H54 (cell line): ENCODE results near the gene BCKDHB.

Source experiments
- DNase-seq: peaks from one replicate; pipeline ENCODE4 v3.0.0; 2011; ENCODE audit warnings: low spot score, mixed read lengths; ENCODE audit not compliant: insufficient read length
- FAIRE-seq: peaks from 3 replicates; lab custom pipeline; 2011; peaks lifted over from hg19 to GRCh38; lab: Jason Lieb, UNC
- POLR2A ChIP-seq: IDR thresholded peaks from 2 replicates; pipeline ENCODE4 v1.6.1; 2011; ENCODE audit warnings: low read depth, mild to moderate bottlenecking, low read length

BCKDHB gene

DNA sequence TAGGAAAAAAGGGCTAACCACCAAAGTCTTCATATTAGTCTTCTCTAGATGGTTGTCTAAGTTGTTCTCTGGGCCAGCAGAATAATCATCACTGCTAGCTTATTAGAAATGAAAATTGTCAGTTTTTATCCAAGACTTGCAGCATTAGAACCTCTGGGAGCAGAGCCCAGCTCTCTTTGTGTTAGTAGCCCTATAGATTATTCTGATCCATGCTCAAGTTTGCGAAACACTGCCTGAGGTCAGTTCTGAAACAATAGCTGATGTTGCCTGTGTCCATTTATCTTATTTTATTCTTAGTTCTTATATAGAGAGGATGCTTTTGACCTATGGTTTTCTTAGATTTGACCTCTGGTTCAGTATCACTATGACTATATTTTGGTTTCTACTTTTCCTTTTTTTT lies 66.9 kb downstream of the BCKDHB start:
- FAIRE-seq = no peak
- no peak for TF ChIP-seq POLR2A

DNA sequence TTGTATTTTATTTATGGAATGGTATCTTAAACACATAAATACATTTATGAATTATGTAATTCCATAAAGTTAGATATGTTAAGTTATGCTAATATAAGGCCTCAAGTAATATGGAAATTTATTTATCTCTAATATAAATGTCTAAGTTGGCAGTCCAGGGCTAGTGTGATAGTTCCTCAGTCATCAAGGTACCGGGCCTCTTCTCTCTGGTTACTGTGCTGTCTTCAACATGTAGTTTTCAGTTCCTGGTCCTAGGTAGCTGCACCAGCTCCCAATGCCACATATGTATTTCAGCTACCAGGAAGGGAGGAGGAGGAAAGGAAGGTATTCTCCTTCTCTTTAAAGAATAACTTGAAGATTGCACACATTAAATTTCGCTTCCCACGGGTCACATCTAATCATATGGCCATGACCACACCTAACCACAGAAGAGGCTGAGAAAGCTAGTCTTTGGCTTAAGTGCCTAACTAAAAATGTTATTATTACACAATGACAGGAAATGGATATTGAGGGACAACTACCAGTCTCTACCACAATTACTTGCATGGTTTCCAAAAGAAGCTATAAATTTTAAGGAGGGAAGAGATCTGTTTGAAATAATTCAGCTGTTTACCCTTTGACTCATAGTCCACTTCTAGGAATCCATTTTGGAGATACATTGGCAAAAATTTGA lies 68.6 kb downstream of the BCKDHB start:
- no peak for TF ChIP-seq POLR2A
- FAIRE-seq (peak; percentile 79), DNase-seq (no peak)

More for the DNA sequence above, 66.9 kb downstream of the BCKDHB start:
- no peak for DNase-seq

DNA sequence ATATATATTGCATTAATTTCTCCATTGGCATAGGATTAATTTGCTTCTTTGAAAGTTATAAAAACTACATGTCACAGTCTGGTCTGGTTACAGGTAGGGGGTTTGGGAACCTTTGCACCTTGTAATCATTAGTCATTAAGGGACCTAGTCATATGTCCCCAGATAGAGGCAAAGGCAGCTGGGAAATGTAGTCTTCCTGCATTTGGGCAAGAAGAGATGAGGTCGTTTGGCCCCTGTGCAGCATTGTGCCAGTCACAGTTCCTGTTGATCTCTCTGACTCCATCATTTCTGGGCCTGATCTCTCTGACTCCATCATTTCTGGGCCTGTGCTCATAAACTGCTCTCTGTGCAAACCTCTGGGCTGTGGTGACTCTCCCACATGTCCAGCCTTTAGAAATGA lies 73.2 kb downstream of the BCKDHB start:
- DNase-seq (no peak), FAIRE-seq (peak; percentile 53)
- TF ChIP-seq POLR2A = no peak

DNA sequence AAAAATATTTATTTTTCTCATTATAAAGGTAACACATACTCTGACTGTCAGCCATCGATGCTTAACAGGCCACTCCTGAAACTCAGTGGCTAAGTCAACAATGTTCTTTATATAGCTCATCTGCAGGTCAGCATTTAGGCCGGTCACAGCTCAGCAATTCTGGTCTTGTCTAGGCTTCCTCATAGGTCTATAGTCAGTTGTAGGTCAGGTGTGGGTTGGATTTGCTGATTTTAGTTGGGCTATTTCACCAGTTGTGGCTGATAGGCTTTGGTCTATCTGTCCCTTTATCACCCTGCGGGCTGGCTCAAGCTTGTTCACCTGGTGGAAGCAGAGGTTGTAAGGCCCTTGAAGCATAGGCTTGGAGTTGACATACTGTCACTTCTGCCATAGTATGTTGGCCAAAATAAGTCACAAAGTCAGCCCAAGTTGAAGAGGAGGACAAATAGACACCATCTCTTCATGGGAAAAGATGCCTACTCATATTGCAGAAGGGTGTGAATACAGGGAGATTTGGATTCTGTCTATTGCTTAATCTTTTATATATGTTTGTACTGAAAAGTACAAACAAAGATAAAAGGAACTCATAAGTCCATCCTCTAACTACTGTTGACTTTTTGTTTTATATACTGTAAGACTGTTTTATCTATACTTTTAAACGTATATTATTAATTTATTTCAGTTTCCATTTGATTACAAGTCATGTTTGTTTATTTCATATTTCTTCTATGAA lies 75.0 kb downstream of the BCKDHB start:
- no peak for DNase-seq
- peak; percentile 91 for FAIRE-seq
- no peak for TF ChIP-seq POLR2A

DNA sequence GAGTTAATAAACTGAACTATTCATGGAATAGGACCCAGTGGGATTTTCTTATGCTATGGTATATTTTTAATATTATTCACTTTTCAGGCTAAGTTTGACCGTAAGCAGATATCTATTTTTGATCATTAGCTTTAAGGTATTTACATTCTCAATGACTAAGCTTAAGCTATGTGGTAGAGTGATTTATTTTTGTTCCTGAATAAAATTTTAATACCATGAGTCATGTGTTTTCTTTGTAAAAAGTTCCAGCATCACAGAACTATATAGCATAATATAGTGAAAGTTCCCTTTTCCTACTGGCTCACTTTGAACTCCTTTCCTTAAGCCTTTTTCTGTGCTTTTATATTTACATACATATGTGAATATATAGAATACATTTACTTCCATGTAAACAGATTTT lies 75.8 kb downstream of the BCKDHB start:
- DNase-seq (no peak), FAIRE-seq (peak; percentile 38)
- no peak for TF ChIP-seq POLR2A

DNA sequence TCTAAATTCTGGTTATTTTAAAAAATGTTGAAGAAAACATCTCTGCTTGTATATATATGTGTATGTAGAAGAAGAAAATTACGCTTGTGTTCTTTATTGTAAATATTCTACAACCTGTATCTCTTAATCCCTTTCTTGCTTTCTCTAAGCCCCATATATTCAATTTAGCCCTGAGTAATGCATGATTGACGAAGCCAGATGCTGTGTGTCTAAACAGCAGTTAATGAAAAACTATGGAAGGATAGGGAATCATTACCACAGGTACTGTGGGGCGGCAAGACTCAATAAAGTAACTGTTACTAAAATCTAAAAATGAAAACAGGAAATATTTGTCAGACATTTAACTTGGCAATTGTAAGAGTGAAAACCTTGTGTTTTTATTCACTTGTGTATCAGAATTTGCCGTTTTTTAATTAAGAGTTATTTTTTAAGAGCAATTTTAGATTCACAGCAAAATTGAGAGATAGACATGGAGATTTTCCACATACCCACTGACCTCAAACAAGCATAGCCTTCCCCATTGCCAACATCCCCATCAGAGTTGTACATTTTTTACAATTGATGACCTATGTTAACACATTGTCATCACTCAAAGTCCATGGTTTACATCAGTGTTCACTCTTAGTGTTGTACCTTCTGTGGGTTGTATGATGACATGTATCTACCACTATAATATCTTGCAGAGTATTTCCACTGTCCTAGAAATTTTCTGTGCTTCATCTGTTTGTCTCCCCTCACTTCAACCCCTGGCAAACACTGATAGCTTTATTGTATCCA lies 76.7 kb downstream of the BCKDHB start:
- no peak for FAIRE-seq
- TF ChIP-seq POLR2A = no peak
- DNase-seq = no peak

DNA sequence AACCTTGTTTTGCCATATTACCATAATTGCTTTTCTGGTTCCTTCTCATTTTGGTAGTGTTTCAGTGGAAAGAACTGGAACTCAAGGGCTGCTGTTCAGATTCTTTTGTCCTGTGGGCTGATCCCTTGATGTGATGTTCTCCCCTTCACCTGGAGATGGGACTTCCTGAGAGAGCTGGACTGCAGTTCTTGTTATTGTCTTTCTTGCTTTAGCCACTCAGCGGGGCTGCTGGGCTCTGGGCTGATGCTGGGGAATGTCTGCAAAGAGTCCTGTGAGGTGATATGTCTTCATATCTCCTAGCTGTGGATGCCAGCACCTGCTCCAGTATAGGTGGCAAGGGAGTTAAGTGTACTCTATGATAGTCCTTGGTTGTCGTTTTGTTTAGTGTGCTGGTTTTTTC lies 79.0 kb downstream of the BCKDHB start:
- FAIRE-seq = no peak
- no peak for DNase-seq
- no peak for TF ChIP-seq POLR2A

DNA sequence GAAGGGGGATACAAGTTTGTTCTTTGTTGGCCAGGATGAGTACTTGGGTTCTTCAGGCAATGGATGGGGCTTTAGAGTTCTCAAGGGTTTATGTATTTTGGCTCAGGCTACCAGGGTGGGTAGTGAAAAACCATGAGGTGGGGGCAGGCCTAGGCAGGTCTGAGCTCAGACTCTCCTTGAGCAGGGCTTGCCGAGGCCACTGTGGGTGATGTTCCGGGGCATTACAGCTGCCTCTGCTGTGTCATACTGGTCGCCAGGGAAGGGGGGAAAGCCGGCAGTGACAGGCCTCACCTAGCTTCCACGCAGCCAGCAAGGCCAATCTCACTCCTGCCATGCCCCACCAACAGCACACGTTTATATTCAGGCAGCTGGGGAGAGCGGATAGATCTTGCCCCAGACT lies 79.6 kb downstream of the BCKDHB start:
- DNase-seq = no peak
- FAIRE-seq = no peak
- no peak for TF ChIP-seq POLR2A

DNA sequence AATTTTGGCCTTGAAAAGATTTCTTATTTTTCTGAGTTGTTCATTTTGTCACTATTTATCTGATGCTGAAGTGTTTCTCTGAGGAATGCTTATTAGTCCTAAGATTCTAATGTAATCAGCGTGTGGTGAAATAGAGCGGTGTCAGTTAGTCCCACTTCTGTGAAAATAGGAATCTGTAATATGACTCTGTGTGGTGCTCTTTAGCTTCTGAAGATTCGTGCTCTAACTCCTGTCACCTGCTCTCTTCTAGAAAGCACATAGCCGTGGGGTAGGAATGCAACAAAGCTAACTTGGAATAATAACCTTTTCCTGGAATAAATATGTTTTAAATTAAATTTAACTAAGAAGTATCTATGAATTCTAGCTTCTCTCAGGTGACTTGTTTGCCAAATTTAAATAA lies 90.4 kb downstream of the BCKDHB start:
- FAIRE-seq (no peak), DNase-seq (no peak)

DNA sequence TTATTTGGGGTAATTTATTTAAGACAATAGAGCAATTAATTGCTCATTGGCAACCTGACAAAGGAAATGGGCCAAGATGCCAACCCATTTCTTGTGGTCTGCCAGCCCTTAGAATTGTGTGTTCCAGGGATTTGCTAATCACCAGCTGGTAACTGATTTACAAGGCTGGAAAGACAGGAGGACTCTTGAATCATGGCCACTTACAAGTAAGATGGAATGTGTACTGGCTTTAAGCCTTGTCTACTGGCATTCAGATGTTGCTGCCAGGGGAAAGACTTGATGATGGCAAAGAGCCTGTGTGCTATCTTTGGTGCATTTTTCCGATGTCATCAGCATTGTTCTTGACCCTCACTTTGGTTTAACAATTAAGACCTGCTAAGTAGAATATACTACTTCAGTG lies 91.0 kb downstream of the BCKDHB start:
- no peak for TF ChIP-seq POLR2A
- DNase-seq = no peak
- FAIRE-seq = no peak

More for the DNA sequence above, 90.4 kb downstream of the BCKDHB start:
- TF ChIP-seq POLR2A = no peak

DNA sequence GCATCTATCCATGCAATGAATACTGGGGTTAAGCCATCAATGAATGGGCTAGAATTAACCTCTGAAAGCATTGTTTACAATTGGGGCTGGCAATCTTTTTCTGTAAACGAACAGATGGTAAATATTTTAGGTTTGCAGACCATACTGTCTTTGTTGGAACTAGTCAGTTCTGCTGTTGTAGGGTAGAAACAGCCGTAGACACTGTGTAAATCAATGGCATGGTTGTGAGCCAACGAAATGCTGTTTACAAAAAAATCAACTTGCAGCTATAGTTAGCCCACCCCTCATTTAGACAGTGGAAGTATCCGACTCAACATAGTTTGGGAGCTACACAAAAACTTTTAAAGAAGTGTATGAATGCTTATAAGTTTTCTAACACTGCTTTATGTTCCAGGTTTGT lies 91.5 kb downstream of the BCKDHB start:
- FAIRE-seq = peak; percentile 38
- DNase-seq = no peak
- no peak for TF ChIP-seq POLR2A

DNA sequence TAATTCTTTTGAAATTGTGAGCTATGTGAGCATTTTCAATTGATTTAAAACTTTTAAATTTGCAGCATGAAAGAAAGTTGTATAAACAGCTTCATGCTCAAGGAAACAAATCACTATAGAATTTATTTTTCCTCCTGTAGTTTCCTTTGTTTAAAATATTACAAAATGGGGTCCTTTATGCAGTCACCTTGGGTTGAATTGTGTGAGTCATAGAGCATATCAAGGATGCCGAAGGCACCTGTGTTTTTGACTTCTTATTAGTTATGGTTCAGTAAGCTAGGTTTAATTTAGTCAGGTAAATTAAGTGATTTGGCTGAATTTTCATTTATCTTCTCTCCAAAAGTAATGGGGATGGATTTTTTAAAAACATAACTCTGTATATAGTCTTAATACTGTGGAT lies 96.8 kb downstream of the BCKDHB start:
- DNase-seq (no peak), FAIRE-seq (no peak)
- TF ChIP-seq POLR2A = no peak

DNA sequence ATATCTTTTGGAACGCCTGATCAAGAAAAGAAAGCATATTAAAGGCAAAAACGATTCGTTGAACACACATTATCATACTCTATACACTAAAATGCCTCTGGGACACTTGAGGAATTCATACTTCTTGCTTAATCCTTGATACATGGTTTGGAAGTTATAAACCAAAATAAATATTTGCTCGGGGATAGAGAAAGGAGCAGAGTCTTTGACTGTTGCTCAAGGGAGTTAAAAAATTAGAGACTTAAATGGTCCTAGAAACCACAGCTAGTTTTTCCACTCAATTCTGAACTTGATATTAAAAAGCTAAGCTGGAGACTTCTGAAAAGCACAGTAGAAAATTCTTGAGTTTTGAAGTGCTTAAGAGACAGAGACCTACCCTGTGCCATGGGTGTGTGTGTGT lies 98.9 kb downstream of the BCKDHB start:
- TF ChIP-seq POLR2A = no peak
- no peak for DNase-seq
- no peak for FAIRE-seq

DNA sequence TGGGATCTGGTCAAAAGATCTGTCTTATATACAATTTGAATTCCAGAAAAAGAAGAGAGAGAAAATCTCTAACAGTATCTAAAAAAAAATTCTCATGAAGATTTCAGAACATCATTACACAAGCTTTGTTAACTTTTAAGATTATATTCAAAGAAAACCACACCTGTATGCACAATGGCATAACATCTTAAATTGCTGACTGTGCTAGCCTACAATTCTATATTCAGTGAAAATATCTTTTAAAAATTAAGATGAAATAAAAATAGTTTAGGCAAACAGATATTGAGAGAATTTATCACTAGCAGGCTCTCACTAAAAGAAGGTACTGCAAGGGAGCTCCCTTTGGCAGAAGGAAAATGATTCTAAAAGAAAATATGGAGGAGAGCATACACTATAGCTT lies 100.3 kb downstream of the BCKDHB start:
- TF ChIP-seq POLR2A = no peak
- DNase-seq (no peak), FAIRE-seq (no peak)
